GM19324 (cell line): Measurements from ENCODE around the gene CD4.
"Not testable (repeated sequence)": the region's sequence is repeated elsewhere in the genome, so short reads cannot be mapped to it uniquely, and the experiment has no call there.

ENCODE experiments used
- ATAC-seq: cut with Tn5 transposase; IDR thresholded peaks from one replicate; pipeline ENCODE4 v1.9.1; 2021; ENCODE audit warnings: mild to moderate bottlenecking, moderate library complexity; ENCODE audit not compliant: unreplicated experiment, low FRiP score

The CD4 gene

DNA sequence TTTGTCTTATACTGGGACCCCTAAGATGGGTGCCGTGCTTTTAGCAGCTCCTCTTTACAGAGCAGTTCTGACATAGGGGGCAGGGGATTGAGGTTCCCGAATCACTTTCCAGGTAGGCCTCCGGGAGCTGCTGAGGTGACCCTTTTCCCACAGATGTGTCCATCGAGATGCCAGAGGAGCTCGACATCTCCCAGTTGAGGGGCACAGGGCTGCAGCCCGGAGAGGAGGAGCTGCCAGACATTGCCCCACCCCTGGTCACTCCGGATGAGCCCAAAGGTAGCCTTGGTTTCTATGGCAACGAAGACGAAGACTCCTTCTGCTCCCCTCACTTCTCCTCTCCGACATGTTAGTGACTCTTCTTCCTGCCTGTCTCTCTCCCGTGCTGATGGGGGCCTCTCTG, 73.7 kb downstream of the CD4 start:
- ATAC-seq, result no peak

DNA sequence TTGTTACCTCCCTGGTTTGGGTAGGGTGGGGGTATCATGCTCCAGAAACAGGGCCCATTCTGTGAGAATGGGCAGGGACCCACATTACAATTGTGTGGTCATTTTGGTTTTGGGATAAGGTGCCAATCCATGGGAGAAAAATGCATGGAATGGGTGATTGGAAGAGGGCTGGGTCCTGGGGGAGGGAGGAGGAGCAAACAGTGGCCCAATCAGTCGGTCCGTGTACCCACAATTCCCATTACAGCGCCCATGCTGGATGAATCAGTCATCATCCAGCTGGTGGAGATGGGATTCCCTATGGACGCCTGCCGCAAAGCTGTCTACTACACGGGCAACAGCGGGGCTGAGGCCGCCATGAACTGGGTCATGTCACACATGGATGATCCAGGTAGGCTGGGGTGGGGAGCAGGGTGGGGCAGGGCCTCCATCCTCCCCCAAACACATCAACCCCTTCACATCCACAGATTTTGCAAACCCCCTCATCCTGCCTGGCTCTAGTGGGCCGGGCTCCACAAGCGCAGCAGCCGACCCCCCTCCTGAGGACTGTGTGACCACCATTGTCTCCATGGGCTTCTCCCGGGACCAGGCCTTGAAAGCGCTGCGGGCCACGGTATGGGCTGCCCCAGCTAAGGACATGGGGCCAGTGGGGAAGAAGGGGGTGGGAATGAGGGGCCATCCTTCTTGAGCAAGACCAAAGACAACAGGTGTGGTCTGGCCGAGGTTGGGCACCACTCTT, 74.4 kb downstream of the CD4 start:
- ATAC-seq, result no peak

DNA sequence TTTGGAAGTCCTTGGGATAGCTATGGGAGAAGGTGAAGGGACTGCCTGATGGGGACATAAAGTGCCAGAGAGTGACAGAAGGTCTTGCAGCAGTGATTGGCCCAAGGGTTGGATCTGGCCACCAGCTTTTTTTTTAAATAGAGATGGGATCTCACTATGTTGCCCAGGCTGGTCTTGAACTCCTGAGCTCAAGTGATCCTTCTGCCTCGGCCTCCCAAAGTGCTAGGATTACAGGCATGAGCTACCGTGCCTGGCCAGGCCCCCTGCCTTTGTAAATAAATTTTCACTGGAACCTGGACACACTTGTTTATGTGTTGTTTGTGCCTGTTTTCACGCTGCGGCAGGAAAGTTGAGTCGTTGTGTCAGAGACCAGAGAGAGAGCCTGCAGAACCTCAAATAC, 76.0 kb downstream of the CD4 start:
- ATAC-seq, result not testable (repeated sequence)

DNA sequence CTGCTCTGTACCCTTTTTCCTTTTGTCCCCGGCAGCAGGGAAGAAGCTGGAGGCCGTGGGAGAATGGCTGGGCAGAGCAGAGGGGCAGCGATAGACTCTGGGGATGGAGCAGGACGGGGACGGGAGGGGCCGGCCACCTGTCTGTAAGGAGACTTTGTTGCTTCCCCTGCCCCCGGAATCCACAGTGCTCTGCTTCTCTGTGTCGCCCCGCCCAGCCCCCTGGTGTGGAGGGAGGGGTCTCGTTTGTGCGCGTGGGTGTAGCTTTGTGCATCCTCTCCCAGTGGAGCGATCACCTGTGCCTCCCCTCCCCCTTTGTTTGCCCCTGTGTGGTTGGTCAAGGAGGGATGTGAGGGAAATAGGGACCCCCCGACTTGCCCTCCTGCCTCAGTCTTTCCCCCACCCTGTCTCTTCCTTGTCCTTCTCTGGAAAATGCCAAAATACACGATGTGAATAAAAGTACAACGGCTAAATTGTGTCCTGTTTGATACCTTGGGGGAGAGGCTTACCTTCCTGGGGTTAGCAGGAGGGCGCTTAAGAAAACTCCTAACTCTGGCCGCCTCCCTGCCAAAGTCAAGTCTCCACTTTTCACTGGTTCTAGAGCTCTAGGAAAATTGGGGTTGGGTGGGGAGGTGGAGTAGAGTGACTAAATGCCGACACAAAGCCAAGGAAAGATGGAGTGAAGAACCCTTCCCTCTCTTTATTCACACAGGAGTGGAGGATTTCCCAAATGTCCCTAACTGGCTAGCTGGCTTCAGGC, 77.0 kb downstream of the CD4 start:
- ATAC-seq, result no peak

DNA sequence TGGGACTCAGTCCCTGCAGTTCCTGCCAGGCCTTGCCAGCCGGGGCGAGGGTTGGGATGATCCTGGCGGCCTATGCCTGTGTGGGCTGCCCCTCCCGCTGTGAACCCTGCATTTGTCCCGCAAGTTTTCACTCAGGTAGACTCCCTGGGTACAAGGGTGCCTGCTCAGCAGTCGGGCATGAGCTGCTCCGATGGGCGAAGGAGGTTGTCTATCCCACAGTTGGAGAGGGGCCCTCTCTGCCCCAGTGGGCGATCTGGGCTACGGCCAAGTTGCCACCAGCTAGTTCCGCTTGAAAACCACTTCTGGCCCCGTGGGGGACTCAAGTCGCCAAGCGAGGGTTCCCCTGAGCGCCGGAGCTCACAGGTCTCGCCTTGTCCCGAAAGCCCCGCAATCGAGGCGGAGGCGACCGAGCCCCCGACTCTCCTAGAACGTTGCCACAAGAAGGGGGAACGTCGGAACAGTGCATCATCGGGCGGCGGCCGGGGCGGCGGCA, 77.6 kb downstream of the CD4 start:
- ATAC-seq, result peak; percentile 17

DNA sequence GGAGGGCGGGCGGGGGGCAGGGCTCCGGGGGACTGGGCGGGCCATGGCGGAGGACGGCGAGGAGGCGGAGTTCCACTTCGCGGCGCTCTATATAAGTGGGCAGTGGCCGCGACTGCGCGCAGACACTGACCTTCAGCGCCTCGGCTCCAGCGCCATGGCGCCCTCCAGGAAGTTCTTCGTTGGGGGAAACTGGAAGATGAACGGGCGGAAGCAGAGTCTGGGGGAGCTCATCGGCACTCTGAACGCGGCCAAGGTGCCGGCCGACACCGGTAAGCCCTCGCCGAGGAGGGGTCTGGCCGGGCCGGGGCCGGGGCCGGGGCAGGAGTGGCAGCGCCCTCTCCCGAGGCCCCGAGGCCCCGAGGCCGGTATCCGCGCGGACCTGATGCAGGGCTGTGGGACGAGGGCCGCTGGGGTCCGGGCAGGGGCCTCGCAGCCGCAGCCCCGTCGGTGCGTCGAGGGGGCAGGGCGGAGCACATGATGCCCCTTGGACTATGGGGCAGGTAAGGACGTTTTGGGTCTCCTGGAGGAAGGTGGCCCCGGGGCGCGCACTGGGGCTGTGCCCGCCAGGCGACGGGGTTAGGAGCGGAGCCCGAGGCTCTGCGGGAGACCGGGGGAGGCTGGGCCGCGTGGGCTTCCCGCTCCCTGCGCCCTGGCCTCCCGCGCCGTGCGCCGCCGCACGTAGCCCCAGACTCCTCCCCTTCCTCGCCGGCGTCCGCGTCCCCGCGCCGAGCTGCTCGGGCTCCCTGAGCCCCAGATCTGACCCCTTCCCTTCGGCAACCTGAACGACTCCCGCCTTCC, 78.3 kb downstream of the CD4 start, which contains the start of gene TPI1:
Gene TPI1 (plus strand): TSS at position 119 of the 798 bp plus-strand sequence. CDS start 36 bp downstream, at position 155.
- peak; percentile 57 for ATAC-seq

DNA sequence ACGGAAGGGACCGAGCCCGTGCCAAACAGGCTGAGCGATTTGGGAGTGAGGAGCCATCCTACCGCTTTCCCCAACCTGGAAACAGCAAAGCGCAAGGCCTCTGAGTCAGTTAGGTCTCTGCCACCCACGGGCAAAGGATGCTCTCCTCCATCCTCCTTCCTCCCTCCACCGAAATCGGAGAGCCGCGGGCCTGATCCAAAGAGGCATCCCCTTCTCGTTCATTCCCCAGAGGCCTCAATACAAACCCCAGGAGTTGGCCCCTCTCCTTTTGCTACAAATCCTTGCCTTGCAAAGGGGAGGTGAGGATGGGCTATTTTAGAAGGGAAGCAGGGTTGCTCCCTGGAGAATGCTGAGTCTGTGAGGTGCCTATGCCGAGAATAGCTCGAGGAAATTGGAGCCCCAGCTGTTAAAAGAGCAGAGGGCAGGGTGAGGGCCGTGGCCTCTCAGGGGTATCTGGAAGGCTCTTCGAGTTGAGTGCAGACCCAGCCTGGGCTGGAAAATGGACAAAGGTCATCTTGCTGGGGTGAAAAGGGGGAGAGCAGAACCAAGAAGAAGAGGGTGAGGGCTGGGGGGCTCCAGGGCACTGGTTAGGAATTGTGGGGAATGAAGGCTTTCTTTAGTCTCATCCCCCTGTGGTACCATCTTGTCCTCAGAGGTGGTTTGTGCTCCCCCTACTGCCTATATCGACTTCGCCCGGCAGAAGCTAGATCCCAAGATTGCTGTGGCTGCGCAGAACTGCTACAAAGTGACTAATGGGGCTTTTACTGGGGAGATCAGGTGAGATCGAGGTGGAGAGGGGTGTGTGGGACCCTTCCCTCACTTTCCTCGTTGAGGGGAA, 79.1 kb downstream of the CD4 start:
- ATAC-seq, result no peak

DNA sequence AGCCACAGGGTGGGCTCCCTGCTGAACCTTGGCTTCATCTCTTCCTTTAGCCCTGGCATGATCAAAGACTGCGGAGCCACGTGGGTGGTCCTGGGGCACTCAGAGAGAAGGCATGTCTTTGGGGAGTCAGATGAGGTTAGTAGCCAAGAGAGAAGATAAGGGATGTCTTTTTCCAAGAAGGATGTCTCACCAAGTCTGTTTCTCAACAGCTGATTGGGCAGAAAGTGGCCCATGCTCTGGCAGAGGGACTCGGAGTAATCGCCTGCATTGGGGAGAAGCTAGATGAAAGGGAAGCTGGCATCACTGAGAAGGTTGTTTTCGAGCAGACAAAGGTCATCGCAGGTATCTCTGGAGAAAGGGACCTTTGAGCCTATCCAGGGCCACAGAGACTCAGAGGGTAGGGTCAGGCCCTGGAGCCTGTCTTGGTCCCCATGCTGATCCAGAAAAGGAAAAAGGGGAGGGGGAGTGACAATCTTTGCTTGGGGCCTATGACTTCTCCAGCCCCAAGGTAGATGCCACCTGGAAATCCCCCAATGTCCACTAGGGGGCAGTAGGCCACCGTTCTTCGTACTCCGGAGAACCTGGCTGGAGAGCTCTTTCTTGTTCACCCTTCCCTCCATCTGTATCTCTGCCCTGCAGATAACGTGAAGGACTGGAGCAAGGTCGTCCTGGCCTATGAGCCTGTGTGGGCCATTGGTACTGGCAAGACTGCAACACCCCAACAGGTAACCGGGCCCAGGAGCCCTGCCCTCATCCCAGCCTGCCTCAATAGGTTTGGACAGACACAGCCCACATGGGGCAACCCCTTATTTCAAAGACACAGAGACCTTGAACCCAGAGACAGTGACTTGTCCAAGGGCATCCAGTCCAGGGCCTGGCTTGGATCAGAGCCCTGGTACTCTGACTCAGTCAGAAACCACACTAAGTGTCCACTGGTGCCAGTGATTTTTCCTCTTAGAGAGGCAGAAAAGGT, 80.0 kb downstream of the CD4 start:
- no peak for ATAC-seq

DNA sequence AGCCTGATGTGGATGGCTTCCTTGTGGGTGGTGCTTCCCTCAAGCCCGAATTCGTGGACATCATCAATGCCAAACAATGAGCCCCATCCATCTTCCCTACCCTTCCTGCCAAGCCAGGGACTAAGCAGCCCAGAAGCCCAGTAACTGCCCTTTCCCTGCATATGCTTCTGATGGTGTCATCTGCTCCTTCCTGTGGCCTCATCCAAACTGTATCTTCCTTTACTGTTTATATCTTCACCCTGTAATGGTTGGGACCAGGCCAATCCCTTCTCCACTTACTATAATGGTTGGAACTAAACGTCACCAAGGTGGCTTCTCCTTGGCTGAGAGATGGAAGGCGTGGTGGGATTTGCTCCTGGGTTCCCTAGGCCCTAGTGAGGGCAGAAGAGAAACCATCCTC, 81.0 kb downstream of the CD4 start:
- not testable (repeated sequence) for ATAC-seq
